WTC11 (cell line): ENCODE measurements around the gene DSTN. TPM values are rescaled to one million over a fixed set of nuclear protein-coding genes. Genes with fewer than 3 reads are reported as not detected.

Source experiments
- ATAC-seq: fragments of 200-7000 bp; cut with Tn5 transposase; 2 replicates; pipeline ENCODE4 v1.10.0; 2021; ENCODE audit warnings: mild to moderate bottlenecking, moderate library complexity
- CTCF ChIA-PET: fragments of 300-600 bp; sonication (Branson Sonifier 250); formaldehyde crosslinking; loops from one replicate; lab custom pipeline; 2021; ENCODE audit warnings: antibody characterized with exemption; lab: Charles Lee
- POLR2A ChIA-PET: fragments of 350-600 bp; sonication (Branson Sonifier 250); formaldehyde crosslinking; loops from one replicate; lab custom pipeline; 2021; ENCODE audit warnings: antibody characterized with exemption; lab: Charles Lee
- DNase-seq: peaks from one replicate; pipeline ENCODE4 v3.0.0; 2021; ENCODE audit warnings: low spot score
- H3K27ac Mint-ChIP-seq: 2 replicates; pipeline ENCODE4 v1.8.0; 2021; ENCODE audit warnings: mixed read lengths
- H3K27me3 Mint-ChIP-seq: 2 replicates; pipeline ENCODE4 v1.8.0; 2021; ENCODE audit warnings: low read depth, mild to moderate bottlenecking, moderate library complexity, mixed read lengths
- H3K36me3 Mint-ChIP-seq: 2 replicates; pipeline ENCODE4 v1.8.0; 2021; ENCODE audit warnings: mixed read lengths
- H3K4me1 Mint-ChIP-seq: 2 replicates; pipeline ENCODE4 v1.8.0; 2022; ENCODE audit warnings: mixed read lengths
- H3K4me3 Mint-ChIP-seq: 2 replicates; pipeline ENCODE4 v1.8.0; 2021; ENCODE audit warnings: mild to moderate bottlenecking, moderate library complexity, mixed read lengths
- H3K9me3 Mint-ChIP-seq: 2 replicates; pipeline ENCODE4 v1.8.0; 2021; ENCODE audit warnings: mixed read lengths
- ARID4B ChIP-seq: sonication (generic); formaldehyde crosslinking; IDR thresholded peaks from 2 replicates; pipeline ENCODE4 v1.8.0; 2023; ENCODE audit warnings: missing genetic modification reagents, mild to moderate bottlenecking, borderline replicate concordance
- CTCF ChIP-seq: fragments of 200-600 bp; IDR thresholded peaks from 2 replicates; pipeline ENCODE4 v1.8.0; 2022; ENCODE audit warnings: antibody characterized with exemption
- E2F5 ChIP-seq: sonication (generic); formaldehyde crosslinking; IDR thresholded peaks from 2 replicates; pipeline ENCODE4 v1.8.1; 2022; ENCODE audit warnings: mild to moderate bottlenecking, moderate library complexity, missing genetic modification reagents
- GABPB1 ChIP-seq: sonication (generic); formaldehyde crosslinking; IDR thresholded peaks from 2 replicates; pipeline ENCODE4 v1.8.1; 2023; ENCODE audit warnings: mild to moderate bottlenecking, missing genetic modification reagents
- JUN ChIP-seq: sonication (generic); formaldehyde crosslinking; IDR thresholded peaks from 2 replicates; pipeline ENCODE4 v1.8.0; 2023; ENCODE audit warnings: mild to moderate bottlenecking, missing genetic modification reagents
- KAT7 ChIP-seq: sonication (generic); formaldehyde crosslinking; IDR thresholded peaks from 2 replicates; pipeline ENCODE4 v1.8.1; 2023; ENCODE audit warnings: missing genetic modification reagents, mild to moderate bottlenecking, borderline replicate concordance
- MXD4 ChIP-seq: fragments of 250-450 bp; sonication (Bioruptor Pico); IDR thresholded peaks from 2 replicates; pipeline ENCODE4 v1.8.0; 2021; ENCODE audit warnings: mild to moderate bottlenecking, moderate library complexity, borderline replicate concordance
- NR1H2 ChIP-seq: sonication (generic); formaldehyde crosslinking; IDR thresholded peaks from 2 replicates; pipeline ENCODE4 v1.9.0; 2021; ENCODE audit warnings: mild to moderate bottlenecking, moderate library complexity, missing genetic modification reagents
- PRDM15 ChIP-seq: sonication (generic); formaldehyde crosslinking; IDR thresholded peaks from 2 replicates; pipeline ENCODE4 v1.8.0; 2022; ENCODE audit warnings: missing genetic modification reagents
- TCF7 ChIP-seq: sonication (generic); formaldehyde crosslinking; IDR thresholded peaks from 2 replicates; pipeline ENCODE4 v1.8.0; 2022; ENCODE audit warnings: mild to moderate bottlenecking, low read depth, missing genetic modification reagents, moderate library complexity
- ZBTB43 ChIP-seq: sonication (generic); formaldehyde crosslinking; IDR thresholded peaks from 2 replicates; pipeline ENCODE4 v1.8.1; 2023; ENCODE audit warnings: mild to moderate bottlenecking, missing genetic modification reagents
- ZNF121 ChIP-seq: sonication (generic); formaldehyde crosslinking; IDR thresholded peaks from 2 replicates; pipeline ENCODE4 v1.8.0; 2023; ENCODE audit warnings: missing genetic modification reagents
- ZNF416 ChIP-seq: fragments of 250-450 bp; sonication (Bioruptor Pico); IDR thresholded peaks from 2 replicates; pipeline ENCODE4 v1.9.0; 2021; ENCODE audit warnings: mild to moderate bottlenecking, inconsistent platforms
- ZSCAN18 ChIP-seq: fragments of 250-450 bp; sonication (Bioruptor Pico); IDR thresholded peaks from 2 replicates; pipeline ENCODE4 v2.1.2; 2022; ENCODE audit warnings: mild to moderate bottlenecking, moderate library complexity
- total RNA-seq: library from RNA; stranded (reverse); gene quantifications from 3 replicates; pipeline ENCODE4 v1.2.3, GENCODE V29; 2021

DSTN gene
- total RNA-seq, 1 experiment from 2014 or later, result 153 TPM

GRCh38 chr20:17617212-17617867 lies 47.5 kb downstream of the DSTN start (continued):
- TF ChIP-seq ARID4B (CRISPR knock-in tag) (no peak), KAT7 (no peak), ZNF121 (CRISPR knock-in tag) (no peak), CTCF (peak; percentile 62), E2F5 (CRISPR knock-in tag) (no peak), NR1H2 (no peak)

GRCh38 chr20:17617868-17618672 lies 48.2 kb downstream of the DSTN start:
- Mint-ChIP-seq H3K27me3 (no peaks in the 10 kb centered on the region), H3K9me3 (no peaks in the 10 kb centered on the region), H3K27ac (peak overlapping the region; percentile 15; the same call in 1 of the 2 replicates), H3K4me3 (no peak overlapping the region), H3K36me3 (peaks cover 51% of the 10 kb centered on the region), H3K4me1 (no peaks in the 10 kb centered on the region)
- ATAC-seq, result peak; percentile 30
- no peak for TF ChIP-seq ZNF416 (CRISPR knock-in tag)
- no peak for TF ChIP-seq PRDM15
- TF ChIP-seq ZBTB43 (CRISPR knock-in tag), result no peak
- TF ChIP-seq GABPB1 (CRISPR knock-in tag), result no peak
- TF ChIP-seq JUN, result no peak
- TF ChIP-seq TCF7 (CRISPR knock-in tag), result no peak
- no peak for TF ChIP-seq ZSCAN18 (CRISPR knock-in tag)
- no peak for TF ChIP-seq MXD4 (CRISPR knock-in tag)
- CTCF ChIA-PET, result interaction anchor here (0.5 to 2.6 kb wide), 30 partner anchors 9 to 816 kb away, joined by 3 to 42 read pairs (median 4); partner anchors contain the start of genes BFSP1 and DSTN
- POLR2A ChIA-PET, result interaction anchor here (0.6 kb wide), 1 partner anchor 348 kb away, joined by 4 read pairs; no protein-coding TSS in a partner anchor
- DNase-seq, result peak; percentile 7
